Measurements from ENCODE around the gene REXO5. TPM values are rescaled to one million over a fixed set of nuclear protein-coding genes. Genes with fewer than 3 reads are reported as not detected.

The REXO5 gene
- total RNA-seq, 2 donors from 2014 or later, result 12.1 to 67.1 TPM

GRCh38 chr16:20874088-20874581 lies 67.8 kb downstream of the REXO5 start:
- Histone ChIP-seq H3K27me3 (replicated peaks; ENCODE audit: insufficient read depth) (no peaks in the 10 kb centered on the region), H3K4me1 (replicated peaks) (peaks cover 2% of the 10 kb centered on the region), H3K4me3 (no peak overlapping the region), H3K9me3 (no peaks in the 10 kb centered on the region), H3K36me3 (no peaks in the 10 kb centered on the region), H3K27ac (peak overlapping the region in 1 of 2 donors; percentile 10)
- 58% methylated on average over 4 of the region's 4 CpGs for WGBS
- no peak for DNase-seq (ENCODE audit: low spot score)
- intact Hi-C loops (cut with DNase I), result no loop called here
- TF ChIP-seq POLR2A (IDR thresholded peaks at IDR 0.05) (no peak), CTCF (IDR thresholded peaks at IDR 0.05) (no peak), POLR2AphosphoS5 (IDR thresholded peaks at IDR 0.05) (no peak)

- Histone ChIP-seq H3K4me3 (no peak overlapping the region), H3K4me1 (replicated peaks) (peaks cover 6% of the 10 kb centered on the region), H3K27me3 (replicated peaks; ENCODE audit: insufficient read depth) (no peaks in the 10 kb centered on the region), H3K9me3 (no peaks in the 10 kb centered on the region), H3K36me3 (no peaks in the 10 kb centered on the region), H3K27ac (no peak overlapping the region)
- WGBS, result 70% methylated on average over 1 of the region's 1 CpG
- intact Hi-C loops (cut with DNase I), result no loop called here
- TF ChIP-seq POLR2A (IDR thresholded peaks at IDR 0.05) (no peak), CTCF (IDR thresholded peaks at IDR 0.05) (no peak), POLR2AphosphoS5 (IDR thresholded peaks at IDR 0.05) (no peak)
- DNase-seq (ENCODE audit: low spot score), result no peak
Measured at GRCh38 chr16:20875355-20875650, 69.0 kb downstream of the REXO5 start.

- 70% methylated on average over 5 of the region's 5 CpGs for WGBS
- H3K27me3 ChIP-seq (replicated peaks; ENCODE audit: insufficient read depth), result no peaks in the 10 kb centered on the region
- H3K27ac ChIP-seq, result no peak overlapping the region
- intact Hi-C loops (cut with DNase I), result no loop called here
- DNase-seq (ENCODE audit: low spot score), result no peak
- peaks cover 4% of the 10 kb centered on the region for H3K4me1 ChIP-seq (replicated peaks)
- no peaks in the 10 kb centered on the region for H3K36me3 ChIP-seq
- TF ChIP-seq CTCF (IDR thresholded peaks at IDR 0.05), result no peak
- TF ChIP-seq POLR2A (IDR thresholded peaks at IDR 0.05), result no peak
- TF ChIP-seq POLR2AphosphoS5 (IDR thresholded peaks at IDR 0.05), result no peak
- H3K9me3 ChIP-seq, result no peaks in the 10 kb centered on the region
- H3K4me3 ChIP-seq, result no peak overlapping the region
Measured at GRCh38 chr16:20878682-20879147, 72.4 kb downstream of the REXO5 start.

- intact Hi-C loops (cut with DNase I), result no loop called here
- Histone ChIP-seq H3K27ac (no peak overlapping the region), H3K27me3 (replicated peaks; ENCODE audit: insufficient read depth) (no peaks in the 10 kb centered on the region), H3K4me1 (replicated peaks) (peaks cover 4% of the 10 kb centered on the region), H3K9me3 (no peaks in the 10 kb centered on the region), H3K4me3 (no peak overlapping the region), H3K36me3 (no peaks in the 10 kb centered on the region)
- 37% methylated on average over 7 of the region's 7 CpGs for WGBS
- TF ChIP-seq POLR2AphosphoS5 (IDR thresholded peaks at IDR 0.05), result no peak
- no peak for TF ChIP-seq CTCF (IDR thresholded peaks at IDR 0.05)
- no peak for TF ChIP-seq POLR2A (IDR thresholded peaks at IDR 0.05)
- DNase-seq (ENCODE audit: low spot score), result no peak
Measured at GRCh38 chr16:20879175-20880040, 73.1 kb downstream of the REXO5 start.
